Testis (tissue), 2 donors: ENCODE measurements around the gene CHCHD3.

ENCODE experiments used
- CTCF ChIP-seq, 3 experiments: fragments of 450-650 bp in 2 of 3; fragments of 200-600 bp in 1 of 3; sonication (generic) in 1 of 3; IDR thresholded peaks; one replicate each; pipeline ENCODE4 v1.5.1; 2016 to 2019; ENCODE audit warnings: antibody characterized with exemption in 3 of 3, mild to moderate bottlenecking in 2 of 3, moderate library complexity in 1 of 3
- POLR2A ChIP-seq: fragments of 450-650 bp; IDR thresholded peaks from one replicate; pipeline ENCODE4 v1.6.1; 2017; ENCODE audit warnings: antibody characterized with exemption, mild to moderate bottlenecking, moderate library complexity

- TF ChIP-seq CTCF (IDR thresholded peaks at IDR 0.05): no peak
- TF ChIP-seq POLR2A: no peak
Observed at GRCh38 chr7:132942701-132943100, 139.2 kb downstream of the CHCHD3 start.
